Activated CD8-positive, alpha-beta T cell treated with anti-CD3 and anti-CD28 coated beads for 36 hours (primary cell): ENCODE results near the gene AATF. TPM values are rescaled to one million over a fixed set of nuclear protein-coding genes. Genes with fewer than 3 reads are reported as not detected.

Experiments used
- ATAC-seq: fragments of 200-7000 bp; cut with Tn5 transposase; one replicate; pipeline ENCODE4 v1.10.0; 2021; ENCODE audit warnings: mild to moderate bottlenecking, moderate library complexity
- CTCF ChIA-PET: fragments of 350-600 bp; sonication (Branson Sonifier 250); formaldehyde crosslinking; loops from one replicate; lab custom pipeline; 2021; ENCODE audit warnings: antibody characterized with exemption; lab: Charles Lee
- POLR2A ChIA-PET: fragments of 350-600 bp; sonication (Branson Sonifier 250); formaldehyde crosslinking; loops from one replicate; lab custom pipeline; 2021; ENCODE audit warnings: antibody characterized with exemption; lab: Charles Lee
- DNase-seq: peaks from one replicate; pipeline ENCODE4 v3.0.0-alpha.2; 2020
- H3K27ac Mint-ChIP-seq: one replicate; pipeline ENCODE4 v1.8.0; 2021; ENCODE audit warnings: mild to moderate bottlenecking, mixed read lengths
- H3K27me3 Mint-ChIP-seq: one replicate; pipeline ENCODE4 v1.8.0; 2021; ENCODE audit warnings: mixed read lengths
- H3K36me3 Mint-ChIP-seq: one replicate; pipeline ENCODE4 v1.8.0; 2021; ENCODE audit warnings: low read depth, mixed read lengths
- H3K4me1 Mint-ChIP-seq: one replicate; pipeline ENCODE4 v1.8.0; 2021; ENCODE audit warnings: low read depth, mixed read lengths
- H3K4me3 Mint-ChIP-seq: one replicate; pipeline ENCODE4 v1.8.0; 2021; ENCODE audit warnings: mild to moderate bottlenecking, moderate library complexity, mixed read lengths
- H3K9me3 Mint-ChIP-seq: one replicate; pipeline ENCODE4 v1.8.0; 2021; ENCODE audit warnings: mixed read lengths
- CTCF ChIP-seq: fragments of 200-600 bp; IDR thresholded peaks from one replicate; pipeline ENCODE4 v1.8.0; 2022; ENCODE audit warnings: antibody characterized with exemption, mild to moderate bottlenecking
- intact Hi-C: fragments of 100-400 bp; cut with micrococcal nuclease; formaldehyde crosslinking; loops from one replicate; pipeline ENCODE4 v1.10.0; 2022
- total RNA-seq, 2 experiments: library from RNA; stranded (reverse); gene quantifications; one replicate each; pipeline ENCODE4 v1.2.3, GENCODE V29; 2021

Gene AATF
- total RNA-seq, 2 experiments from 2014 or later, result 81.8 to 90.3 TPM

GRCh38 chr17:36940313-36941264, 8.2 kb upstream of the AATF start:
- intact Hi-C loops, result no loop called here
- peaks cover 48% of the 10 kb centered on the region for H3K4me1 Mint-ChIP-seq
- H3K27me3 Mint-ChIP-seq, result peaks cover 82% of the 10 kb centered on the region
- DNase-seq (no peak), ATAC-seq (no peak)
- H3K9me3 Mint-ChIP-seq, result no peaks in the 10 kb centered on the region
- no peak overlapping the region for H3K4me3 Mint-ChIP-seq
- H3K27ac Mint-ChIP-seq, result no peak overlapping the region
- ChIA-PET POLR2A (interaction anchor here (1.6 to 3.2 kb wide), 2 partner anchors 8 to 107 kb away, joined by 6 to 19 read pairs; partner anchors contain the start of gene AATF), CTCF (no interaction called here)
- no peak for TF ChIP-seq CTCF
- no peaks in the 10 kb centered on the region for H3K36me3 Mint-ChIP-seq

DNA sequence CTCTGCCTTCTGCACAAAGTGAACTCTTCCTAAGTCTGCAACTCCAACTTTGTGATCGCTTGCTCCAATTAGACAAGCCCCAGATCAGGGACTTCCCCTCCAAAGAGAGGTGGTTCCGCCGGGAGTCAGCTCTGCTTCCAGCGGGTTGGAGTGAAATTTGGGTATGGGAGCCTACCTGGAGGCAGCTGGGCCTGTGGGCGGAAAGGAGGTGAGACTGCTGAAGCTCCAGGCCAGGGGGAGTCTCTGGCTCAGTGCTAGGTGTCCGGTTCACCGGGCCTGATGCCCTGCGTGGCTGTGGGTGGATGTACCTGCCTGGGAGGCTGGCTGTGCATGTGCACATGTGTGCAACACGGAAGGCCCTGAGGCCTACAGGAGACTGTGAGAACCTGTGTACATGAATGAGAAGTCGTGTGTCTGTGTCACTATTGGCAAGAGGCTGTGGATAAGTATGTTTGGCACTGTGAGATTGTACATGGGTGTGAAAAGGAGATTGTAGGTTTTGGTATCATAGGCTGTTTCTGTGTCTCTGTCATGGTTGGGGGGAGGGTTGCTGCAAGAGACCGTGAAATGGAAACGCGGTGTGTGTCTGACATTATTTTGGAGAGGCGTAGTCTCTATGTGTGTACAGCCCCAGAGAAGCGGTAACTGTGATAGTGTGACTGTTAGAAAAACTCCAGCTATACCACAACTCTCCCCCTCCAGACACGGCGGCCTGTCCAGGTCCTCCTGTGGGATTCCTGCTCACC, 7.3 kb upstream of the AATF start:
- Mint-ChIP-seq H3K27me3 (peaks cover 81% of the 10 kb centered on the region), H3K36me3 (no peaks in the 10 kb centered on the region), H3K4me3 (no peak overlapping the region), H3K27ac (no peak overlapping the region), H3K4me1 (peaks cover 41% of the 10 kb centered on the region), H3K9me3 (no peaks in the 10 kb centered on the region)
- no peak for TF ChIP-seq CTCF
- ChIA-PET POLR2A (no interaction called here), CTCF (no interaction called here)
- DNase-seq (no peak), ATAC-seq (no peak)
- intact Hi-C loops, result no loop called here

GRCh38 chr17:36942019-36942599, 6.6 kb upstream of the AATF start:
- Mint-ChIP-seq H3K4me3 (no peak overlapping the region), H3K36me3 (no peaks in the 10 kb centered on the region), H3K27me3 (peaks cover 82% of the 10 kb centered on the region), H3K4me1 (peaks cover 39% of the 10 kb centered on the region), H3K9me3 (no peaks in the 10 kb centered on the region), H3K27ac (no peak overlapping the region)
- ATAC-seq (peak; percentile 6), DNase-seq (no peak)
- no peak for TF ChIP-seq CTCF
- ChIA-PET POLR2A (no interaction called here), CTCF (no interaction called here)
- intact Hi-C loops, result no loop called here

DNA sequence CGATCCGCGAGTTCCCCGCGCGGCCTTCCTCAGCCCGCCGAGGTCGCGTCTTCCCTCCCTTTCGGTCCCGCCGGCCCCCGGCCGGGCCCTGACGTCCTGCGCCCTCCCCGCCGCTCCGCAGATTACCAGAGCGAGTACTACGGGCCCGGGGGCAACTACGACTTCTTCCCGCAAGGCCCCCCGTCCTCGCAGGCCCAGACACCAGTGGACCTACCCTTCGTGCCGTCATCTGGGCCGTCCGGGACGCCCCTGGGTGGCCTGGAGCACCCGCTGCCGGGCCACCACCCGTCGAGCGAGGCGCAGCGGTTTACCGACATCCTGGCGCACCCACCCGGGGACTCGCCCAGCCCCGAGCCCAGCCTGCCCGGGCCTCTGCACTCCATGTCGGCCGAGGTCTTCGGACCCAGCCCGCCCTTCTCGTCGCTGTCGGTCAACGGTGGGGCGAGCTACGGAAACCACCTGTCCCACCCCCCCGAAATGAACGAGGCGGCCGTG, 6.1 kb upstream of the AATF start:
- Mint-ChIP-seq H3K4me3 (no peak overlapping the region), H3K27ac (no peak overlapping the region), H3K27me3 (peaks cover 82% of the 10 kb centered on the region), H3K9me3 (no peaks in the 10 kb centered on the region), H3K36me3 (no peaks in the 10 kb centered on the region), H3K4me1 (peaks cover 35% of the 10 kb centered on the region)
- ChIA-PET CTCF (no interaction called here), POLR2A (interaction anchor here (1.1 kb wide), 1 partner anchor 10 kb away, joined by 3 read pairs; no protein-coding TSS in a partner anchor)
- intact Hi-C loops, result no loop called here
- DNase-seq (no peak), ATAC-seq (no peak)
- TF ChIP-seq CTCF, result no peak
